HCT116 (cell line): ENCODE data around the gene EP400. TPM values are rescaled to one million over a fixed set of nuclear protein-coding genes. Genes with fewer than 3 reads are reported as not detected.

Experiments
- ATAC-seq: fragments of 200-7000 bp; cut with Tn5 transposase; 2 replicates; pipeline ENCODE4 v1.9.1; 2020; ENCODE audit warnings: mild to moderate bottlenecking, moderate library complexity
- BruUV-seq: library from RNA; stranded (reverse); fragments of 400-500 nt; replicated peaks from 2 replicates; lab custom pipeline; 2021; lab: Mats Ljungman, UMichigan
- CTCF ChIA-PET: fragments of 300-600 bp; sonication (Branson Sonifier 250); formaldehyde crosslinking; loops from one replicate; lab custom pipeline; 2021; ENCODE audit warnings: antibody characterized with exemption; lab: Charles Lee
- POLR2A ChIA-PET: fragments of 300-600, 350-600 bp; sonication (Branson Sonifier 250); formaldehyde crosslinking; loops from one replicate; lab custom pipeline; 2021; ENCODE audit warnings: antibody characterized with exemption; lab: Charles Lee
- RAD21 ChIA-PET, 2 experiments: fragments of 300-600 bp; sonication (Branson Sonifier 250); formaldehyde crosslinking; loops; one replicate each; lab custom pipeline; 2023; ENCODE audit warnings: low total read pairs in 2 of 2; ENCODE audit not compliant: uncharacterized antibody in 2 of 2, unreplicated experiment in 2 of 2, low non-redundant PET in 1 of 2; lab: Charles Lee
- DNase-seq: peaks from one replicate; pipeline ENCODE4 v3.0.0-alpha.2; 2010; ENCODE audit warnings: low read depth, low spot score
- H2AFZ ChIP-seq: fragments of 200-600 bp; shearing (Covaris generic), sonication (generic); 2 replicates; pipeline ENCODE4 v1.6.1; 2017; ENCODE audit warnings: low read depth, mixed run types, mixed read lengths, antibody characterized with exemption, low read length; ENCODE audit not compliant: poor library complexity, severe bottlenecking
- H3K27ac ChIP-seq: 2 replicates; pipeline ENCODE4 v1.5.1; 2012; ENCODE audit warnings: low read depth, low read length
- H3K27me3 ChIP-seq: fragments of 200-600 bp; sonication (generic); 2 replicates; pipeline ENCODE4 v1.6.1; 2016; ENCODE audit warnings: mixed run types, low read length, mixed read lengths; ENCODE audit not compliant: insufficient read depth
- H3K36me3 ChIP-seq, 2 experiments: fragments of 200-500 bp in 1 of 2; fragments of 200-600 bp in 1 of 2; sonication (Bioruptor generic) in 1 of 2; sonication (generic) in 1 of 2; 2 replicates each; pipeline versions ENCODE4 v1.5.1 to v1.6.1; 2014 to 2016; ENCODE audit warnings: low read length in 2 of 2, inconsistent platforms in 1 of 2, mixed read lengths in 1 of 2, mixed run types in 1 of 2; ENCODE audit not compliant: insufficient read depth in 2 of 2, control insufficient read depth in 1 of 2
- H3K4me1 ChIP-seq, 2 experiments: fragments of 200-600 bp in 1 of 2; sonication (generic) in 1 of 2; 2 replicates each; pipeline versions ENCODE4 v1.5.1 to v1.6.1; 2012 to 2017; ENCODE audit warnings: low read length in 2 of 2, inconsistent platforms in 1 of 2, mild to moderate bottlenecking in 1 of 2, mixed read lengths in 1 of 2, mixed run types in 1 of 2, moderate library complexity in 1 of 2; ENCODE audit not compliant: insufficient read depth in 2 of 2, control insufficient read depth in 1 of 2
- H3K4me2 ChIP-seq: fragments of 200-600 bp; sonication (generic); 2 replicates; pipeline ENCODE4 v1.6.1; 2017; ENCODE audit warnings: mixed run types, low read length, mixed read lengths
- H3K4me3 ChIP-seq, 2 experiments: fragments of 200-600 bp in 1 of 2; sonication (generic) in 1 of 2; replicated peaks in 1 of 2; 2 replicates each; pipeline ENCODE4 v1.5.1; 2011 to 2016; ENCODE audit warnings: low read length in 2 of 2, control low read depth in 1 of 2, low read depth in 1 of 2, mild to moderate bottlenecking in 1 of 2, mixed read lengths in 1 of 2, mixed run types in 1 of 2
- H3K79me2 ChIP-seq: fragments of 200-600 bp; sonication (generic); 2 replicates; pipeline ENCODE4 v1.6.1; 2017; ENCODE audit warnings: mild to moderate bottlenecking, mixed run types, low read length, moderate library complexity, mixed read lengths; ENCODE audit not compliant: insufficient read depth
- H3K9ac ChIP-seq: fragments of 200-600 bp; sonication (generic); 2 replicates; pipeline ENCODE4 v1.6.1; 2016; ENCODE audit warnings: low read length, mixed read lengths
- H3K9me2 ChIP-seq: fragments of 200-600 bp; sonication (generic), shearing (Covaris generic); 2 replicates; pipeline ENCODE4 v1.6.1; 2017; ENCODE audit warnings: mixed run types, mild to moderate bottlenecking, moderate library complexity; ENCODE audit not compliant: insufficient read depth
- H3K9me3 ChIP-seq, 2 experiments: fragments of 200-500 bp in 1 of 2; fragments of 200-600 bp in 1 of 2; sonication (Bioruptor generic) in 1 of 2; sonication (generic) in 1 of 2; 2 replicates each; pipeline ENCODE4 v1.6.1; 2014 to 2017; ENCODE audit warnings: low read length in 2 of 2, mixed read lengths in 2 of 2, inconsistent platforms in 1 of 2, low read depth in 1 of 2, mild to moderate bottlenecking in 1 of 2, mixed run types in 1 of 2, moderate library complexity in 1 of 2; ENCODE audit not compliant: control insufficient read depth in 1 of 2, insufficient read depth in 1 of 2
- H4K20me1 ChIP-seq: fragments of 200-600 bp; sonication (generic), shearing (Covaris generic); 2 replicates; pipeline ENCODE4 v1.6.1; 2017; ENCODE audit warnings: mixed run types, mild to moderate bottlenecking, moderate library complexity; ENCODE audit not compliant: insufficient read depth
- POLR2AphosphoS5 ChIP-seq: IDR thresholded peaks from 2 replicates; pipeline ENCODE4 v1.6.1; 2011; ENCODE audit warnings: mild to moderate bottlenecking, low read depth, low read length, moderate library complexity
- SIN3A ChIP-seq: IDR thresholded peaks from 2 replicates; pipeline ENCODE4 v1.6.1; 2012; ENCODE audit warnings: low read depth
- TCF7L2 ChIP-seq: IDR thresholded peaks from 2 replicates; pipeline ENCODE4 v1.7.0; 2011; ENCODE audit warnings: borderline replicate concordance, inconsistent platforms; ENCODE audit not compliant: insufficient read depth, insufficient read length; ENCODE audit errors: extremely low read depth
- YY1 ChIP-seq: IDR thresholded peaks from 2 replicates; pipeline ENCODE4 v1.6.1; 2011; ENCODE audit warnings: low read length, low read depth, moderate library complexity, mild to moderate bottlenecking; ENCODE audit not compliant: insufficient replicate concordance; ENCODE audit errors: extremely low read depth
- ZNF274 ChIP-seq: fragments of 200-500 bp; sonication (Bioruptor generic); IDR thresholded peaks from 2 replicates; pipeline ENCODE4 v1.6.1; 2014; ENCODE audit warnings: mild to moderate bottlenecking, low read depth, low read length, inconsistent platforms
- intact Hi-C: fragments of 100-400 bp; cut with micrococcal nuclease; formaldehyde crosslinking; loops from 2 replicates; pipeline ENCODE4 v1.10.0; 2022
- total RNA-seq: library from RNA; stranded (reverse); gene quantifications from one replicate; pipeline ENCODE4 v1.2.1, GENCODE V29; 2021; ENCODE audit not compliant: unreplicated experiment
- TF ChIP-seq, protein P1 (sequence below): IDR thresholded peaks from 2 replicates; pipeline ENCODE4 v1.6.1; 2011; ENCODE audit warnings: mild to moderate bottlenecking, low read length, moderate library complexity; ENCODE audit not compliant: insufficient replicate concordance; ENCODE audit errors: extremely low read depth

Gene EP400
- total RNA-seq, 1 experiment from 2014 or later = 54.5 TPM

- H3K9ac ChIP-seq = no peak overlapping the region
- no peak for ATAC-seq
- ChIA-PET POLR2A (no interaction called here), RAD21 (no interaction called here), CTCF (no interaction called here)
- H3K79me2 ChIP-seq = no peaks in the 10 kb centered on the region
- peaks cover 0 to 6% of the 10 kb centered on the region in 2 experiments; a peak in 1 of 4 replicates for H3K36me3 ChIP-seq
- intact Hi-C loops = no loop called here
- H3K9me3 ChIP-seq = no peaks in the 10 kb centered on the region
- H3K27ac ChIP-seq = no peak overlapping the region
- no peaks in the 10 kb centered on the region for H3K4me1 ChIP-seq
- H2AFZ ChIP-seq = no peak overlapping the region
- TF ChIP-seq ZNF274 (no peak), YY1 (no peak), TCF7L2 (no peak), POLR2AphosphoS5 (no peak), SIN3A (no peak)
- TF ChIP-seq, protein P1, sequence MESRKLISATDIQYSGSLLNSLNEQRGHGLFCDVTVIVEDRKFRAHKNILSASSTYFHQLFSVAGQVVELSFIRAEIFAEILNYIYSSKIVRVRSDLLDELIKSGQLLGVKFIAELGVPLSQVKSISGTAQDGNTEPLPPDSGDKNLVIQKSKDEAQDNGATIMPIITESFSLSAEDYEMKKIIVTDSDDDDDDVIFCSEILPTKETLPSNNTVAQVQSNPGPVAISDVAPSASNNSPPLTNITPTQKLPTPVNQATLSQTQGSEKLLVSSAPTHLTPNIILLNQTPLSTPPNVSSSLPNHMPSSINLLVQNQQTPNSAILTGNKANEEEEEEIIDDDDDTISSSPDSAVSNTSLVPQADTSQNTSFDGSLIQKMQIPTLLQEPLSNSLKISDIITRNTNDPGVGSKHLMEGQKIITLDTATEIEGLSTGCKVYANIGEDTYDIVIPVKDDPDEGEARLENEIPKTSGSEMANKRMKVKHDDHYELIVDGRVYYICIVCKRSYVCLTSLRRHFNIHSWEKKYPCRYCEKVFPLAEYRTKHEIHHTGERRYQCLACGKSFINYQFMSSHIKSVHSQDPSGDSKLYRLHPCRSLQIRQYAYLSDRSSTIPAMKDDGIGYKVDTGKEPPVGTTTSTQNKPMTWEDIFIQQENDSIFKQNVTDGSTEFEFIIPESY = no peak
- TF ChIP-seq, all 23 proteins: peak for 0
- no peak overlapping the region for H3K4me2 ChIP-seq
- H3K4me3 ChIP-seq = no peak overlapping the region
- no TSS peak for BruUV-seq
- no peaks in the 10 kb centered on the region for H4K20me1 ChIP-seq
- H3K9me2 ChIP-seq = no peaks in the 10 kb centered on the region
- DNase-seq = no peak
- no peaks in the 10 kb centered on the region for H3K27me3 ChIP-seq
Measured at GRCh38 chr12:132130690-132131089, 180.9 kb downstream of the EP400 start.

Other genes starting within 250 kb of the EP400 start
- gene SFSWAP, start 238.9 kb upstream of the EP400 start, total RNA-seq = 50.4 TPM
- 14.3 TPM for gene MMP17, start 121.5 kb upstream of the EP400 start, total RNA-seq
- 34.2 TPM for gene ULK1, start 55.3 kb upstream of the EP400 start, total RNA-seq
- gene PUS1, start 20.7 kb upstream of the EP400 start, total RNA-seq = 77.3 TPM
- 38.1 TPM for gene DDX51, start 194.4 kb downstream of the EP400 start, total RNA-seq
- gene NOC4L, start 194.5 kb downstream of the EP400 start, total RNA-seq = 47.6 TPM